GM12874 (cell line): Measurements from ENCODE around the gene RSPO4.

ENCODE experiments used
- TF ChIP-seq, protein P1 (sequence below): IDR thresholded peaks from 2 replicates; pipeline ENCODE4 v1.5.1; 2011; ENCODE audit warnings: low read depth, mild to moderate bottlenecking, control low read depth, low read length, moderate library complexity; ENCODE audit not compliant: insufficient read depth

Gene RSPO4

DNA sequence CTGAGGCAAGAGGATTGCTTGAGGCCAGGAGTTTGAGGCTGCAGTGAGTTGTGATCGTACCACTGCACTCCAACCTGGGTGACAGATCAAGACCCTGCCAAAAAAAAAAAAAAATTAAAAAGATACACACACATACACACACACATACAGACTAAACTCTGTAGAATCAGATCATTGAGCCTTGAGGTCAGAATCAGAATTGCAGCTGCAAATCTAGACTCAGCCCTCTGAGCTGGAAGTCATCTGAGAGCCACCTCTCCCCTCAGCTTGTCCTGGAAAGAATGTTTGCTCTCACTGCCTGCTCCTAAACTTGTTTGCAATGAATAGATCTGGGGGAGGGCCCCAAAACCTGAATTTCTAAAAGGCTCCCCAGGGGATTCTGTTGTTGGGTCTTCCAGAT is 44.6 kb downstream of the RSPO4 start:
- TF ChIP-seq, protein P1, sequence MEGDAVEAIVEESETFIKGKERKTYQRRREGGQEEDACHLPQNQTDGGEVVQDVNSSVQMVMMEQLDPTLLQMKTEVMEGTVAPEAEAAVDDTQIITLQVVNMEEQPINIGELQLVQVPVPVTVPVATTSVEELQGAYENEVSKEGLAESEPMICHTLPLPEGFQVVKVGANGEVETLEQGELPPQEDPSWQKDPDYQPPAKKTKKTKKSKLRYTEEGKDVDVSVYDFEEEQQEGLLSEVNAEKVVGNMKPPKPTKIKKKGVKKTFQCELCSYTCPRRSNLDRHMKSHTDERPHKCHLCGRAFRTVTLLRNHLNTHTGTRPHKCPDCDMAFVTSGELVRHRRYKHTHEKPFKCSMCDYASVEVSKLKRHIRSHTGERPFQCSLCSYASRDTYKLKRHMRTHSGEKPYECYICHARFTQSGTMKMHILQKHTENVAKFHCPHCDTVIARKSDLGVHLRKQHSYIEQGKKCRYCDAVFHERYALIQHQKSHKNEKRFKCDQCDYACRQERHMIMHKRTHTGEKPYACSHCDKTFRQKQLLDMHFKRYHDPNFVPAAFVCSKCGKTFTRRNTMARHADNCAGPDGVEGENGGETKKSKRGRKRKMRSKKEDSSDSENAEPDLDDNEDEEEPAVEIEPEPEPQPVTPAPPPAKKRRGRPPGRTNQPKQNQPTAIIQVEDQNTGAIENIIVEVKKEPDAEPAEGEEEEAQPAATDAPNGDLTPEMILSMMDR, result no peak

DNA sequence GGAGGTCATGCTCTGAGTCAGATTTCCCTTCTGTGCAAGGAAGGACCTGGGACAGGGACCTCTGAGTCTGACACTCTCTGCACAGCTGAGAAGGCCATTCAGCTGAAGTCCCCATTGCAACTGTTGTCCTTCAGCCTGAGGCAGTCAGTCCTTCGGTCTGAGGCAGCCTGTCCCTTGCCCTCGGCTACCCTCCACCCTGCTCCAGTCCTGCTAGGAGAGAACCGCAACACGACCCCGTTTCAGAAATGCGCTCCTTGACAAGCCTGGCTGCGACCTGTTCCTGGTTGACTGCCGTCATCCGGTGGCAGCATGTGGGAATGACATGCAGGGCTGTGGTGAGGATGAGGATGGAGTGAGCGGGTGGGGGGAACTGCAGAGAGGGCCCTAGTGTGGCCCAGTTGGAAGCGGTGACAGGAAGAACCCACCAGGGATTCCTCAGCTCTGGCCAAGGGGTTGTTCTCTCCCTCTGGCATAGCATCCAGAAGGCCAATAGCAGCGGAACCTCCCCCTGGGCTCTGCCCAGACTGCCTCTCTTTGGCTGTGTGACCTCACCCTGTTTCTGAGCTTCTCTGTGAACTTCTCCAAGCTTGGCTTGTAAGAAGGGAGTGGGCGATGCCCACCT is 45.7 kb downstream of the RSPO4 start:
- TF ChIP-seq, protein P1, result peak; percentile 94

DNA sequence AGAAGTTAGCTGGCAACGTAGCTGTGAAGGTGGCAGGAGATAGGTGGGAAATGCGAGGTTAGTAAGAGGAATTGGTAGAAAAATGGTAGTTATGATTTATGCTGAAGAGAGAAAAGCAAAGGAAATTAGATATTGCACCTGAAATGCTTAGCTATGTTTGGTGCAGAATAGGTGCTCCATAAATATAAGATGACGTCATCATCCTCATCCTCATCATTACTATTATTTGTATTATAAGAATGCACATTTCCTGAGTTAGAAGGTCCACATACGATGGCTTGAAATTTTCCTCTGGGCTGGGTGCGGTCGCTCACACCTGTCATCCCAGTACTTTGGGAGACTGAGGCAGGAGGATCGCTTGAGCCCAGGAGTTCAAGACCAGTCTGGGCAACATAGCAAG is 46.5 kb downstream of the RSPO4 start:
- TF ChIP-seq, protein P1, result no peak

DNA sequence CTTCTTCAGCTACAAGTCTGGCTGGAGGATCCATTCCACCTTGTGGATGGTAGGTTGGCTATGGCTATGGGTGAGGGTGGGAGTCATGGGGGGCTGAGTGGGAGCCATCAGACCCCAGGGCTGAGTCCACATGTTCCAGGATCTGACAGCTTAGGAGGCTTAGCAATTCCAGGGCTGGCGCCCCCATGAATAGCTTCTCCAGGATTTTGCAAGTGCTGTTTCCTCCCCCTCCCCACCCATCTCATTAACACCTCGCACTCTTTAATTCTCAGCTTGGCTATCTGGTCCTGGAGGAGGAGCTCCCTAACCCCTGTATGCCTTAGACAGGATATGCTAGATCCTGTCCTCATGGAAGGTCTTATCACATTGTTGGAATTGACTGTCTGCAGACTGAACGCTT is 47.0 kb downstream of the RSPO4 start:
- TF ChIP-seq, protein P1, result no peak

DNA sequence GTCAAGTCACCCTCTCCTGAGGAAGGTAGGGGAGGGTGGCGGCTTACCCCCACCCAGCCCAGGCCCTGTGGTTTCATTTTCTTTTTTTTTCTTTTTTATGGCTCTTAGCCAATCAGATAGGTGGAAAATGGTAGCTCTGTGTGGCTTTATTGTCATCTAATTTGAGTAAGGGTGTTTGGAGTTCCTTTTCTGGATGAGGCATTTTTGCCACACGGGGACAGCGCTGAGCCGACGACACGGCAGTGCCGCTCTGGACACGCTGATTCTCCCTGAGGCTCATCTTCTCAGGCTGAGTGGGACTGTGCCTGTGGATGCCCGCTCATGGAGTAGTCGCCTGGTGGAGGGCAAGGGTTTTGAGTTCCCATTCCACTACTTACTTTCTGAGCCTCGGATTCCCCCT is 48.4 kb downstream of the RSPO4 start:
- TF ChIP-seq, protein P1, result no peak

DNA sequence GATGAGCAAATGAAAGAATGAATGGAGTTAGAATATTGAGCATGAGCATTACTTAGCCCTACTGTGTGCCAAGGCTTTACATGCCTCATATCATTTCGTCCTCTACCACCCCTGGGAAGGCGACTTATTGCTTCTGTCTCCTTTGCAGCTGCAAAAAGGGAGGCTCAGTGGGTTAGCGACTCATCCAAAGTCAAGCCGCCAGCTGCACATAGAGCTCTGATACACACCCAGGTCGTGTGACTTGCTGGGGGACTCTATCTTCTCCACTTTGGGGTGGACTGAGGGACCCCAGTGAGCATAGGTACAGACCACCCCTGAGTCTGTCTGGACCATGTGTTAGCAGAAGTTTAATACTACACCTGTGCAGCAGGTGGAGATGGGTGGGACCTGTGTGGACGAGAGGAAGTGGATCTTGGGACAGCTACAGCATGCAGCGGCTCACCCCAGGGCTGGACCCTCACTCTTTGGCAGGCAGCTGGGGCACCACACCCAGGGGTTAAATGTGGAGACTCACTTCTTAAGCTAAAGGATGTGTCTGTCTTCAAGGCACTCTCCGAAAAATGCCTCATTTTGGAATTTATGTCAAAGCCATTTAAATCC is 49.8 kb downstream of the RSPO4 start:
- TF ChIP-seq, protein P1, result no peak

DNA sequence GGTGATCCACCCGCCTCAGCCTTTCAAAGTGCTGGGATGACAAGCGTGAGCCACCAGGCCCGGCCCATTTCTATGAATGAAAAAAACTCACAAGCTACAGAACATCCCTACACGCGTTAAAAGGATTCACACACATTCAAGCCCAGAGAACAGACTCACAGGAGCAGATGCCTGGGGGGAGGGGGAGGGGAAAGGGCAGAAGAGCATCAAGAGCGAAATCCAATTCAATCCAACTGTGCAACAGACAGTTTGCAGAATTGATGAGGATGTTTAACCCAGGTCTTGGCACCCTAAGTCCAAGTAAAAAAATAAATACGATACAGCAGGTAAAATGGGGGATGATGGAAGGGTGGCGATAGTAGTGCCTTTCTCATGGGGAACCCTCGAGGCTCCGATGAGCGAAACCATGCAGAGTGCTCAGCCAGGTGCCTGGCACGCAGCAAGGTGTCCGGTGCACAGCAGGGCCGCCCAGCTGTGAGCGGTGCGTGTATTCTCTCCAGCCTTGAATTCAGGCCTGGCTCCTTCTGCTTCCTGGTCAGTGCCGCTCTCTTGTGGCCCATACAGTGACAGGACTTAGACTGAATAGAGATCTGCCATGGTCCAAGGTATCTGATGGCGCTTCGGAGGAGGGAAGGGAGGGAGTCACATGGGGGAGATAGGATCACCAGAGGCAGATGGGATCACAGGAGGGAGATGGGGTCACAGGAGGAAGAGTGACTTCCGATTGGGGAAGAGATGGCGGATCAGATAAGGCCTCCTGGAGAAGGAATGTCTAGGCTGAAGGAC is 50.5 kb downstream of the RSPO4 start:
- TF ChIP-seq, protein P1, result no peak
